ENCODE data around the gene PLA2G4F. TPM values are rescaled to one million over a fixed set of nuclear protein-coding genes. Genes with fewer than 3 reads are reported as not detected.

PLA2G4F gene, protein sequence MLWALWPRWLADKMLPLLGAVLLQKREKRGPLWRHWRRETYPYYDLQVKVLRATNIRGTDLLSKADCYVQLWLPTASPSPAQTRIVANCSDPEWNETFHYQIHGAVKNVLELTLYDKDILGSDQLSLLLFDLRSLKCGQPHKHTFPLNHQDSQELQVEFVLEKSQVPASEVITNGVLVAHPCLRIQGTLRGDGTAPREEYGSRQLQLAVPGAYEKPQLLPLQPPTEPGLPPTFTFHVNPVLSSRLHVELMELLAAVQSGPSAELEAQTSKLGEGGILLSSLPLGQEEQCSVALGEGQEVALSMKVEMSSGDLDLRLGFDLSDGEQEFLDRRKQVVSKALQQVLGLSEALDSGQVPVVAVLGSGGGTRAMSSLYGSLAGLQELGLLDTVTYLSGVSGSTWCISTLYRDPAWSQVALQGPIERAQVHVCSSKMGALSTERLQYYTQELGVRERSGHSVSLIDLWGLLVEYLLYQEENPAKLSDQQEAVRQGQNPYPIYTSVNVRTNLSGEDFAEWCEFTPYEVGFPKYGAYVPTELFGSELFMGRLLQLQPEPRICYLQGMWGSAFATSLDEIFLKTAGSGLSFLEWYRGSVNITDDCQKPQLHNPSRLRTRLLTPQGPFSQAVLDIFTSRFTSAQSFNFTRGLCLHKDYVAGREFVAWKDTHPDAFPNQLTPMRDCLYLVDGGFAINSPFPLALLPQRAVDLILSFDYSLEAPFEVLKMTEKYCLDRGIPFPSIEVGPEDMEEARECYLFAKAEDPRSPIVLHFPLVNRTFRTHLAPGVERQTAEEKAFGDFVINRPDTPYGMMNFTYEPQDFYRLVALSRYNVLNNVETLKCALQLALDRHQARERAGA
- not detected in 2 replicates for polyA plus RNA-seq (2012; rRNA removed)
- polyA plus RNA-seq (2012; cell fraction: cytosol; rRNA removed), result not detected in 2 replicates
- 0.01 TPM in 2 replicates for polyA plus RNA-seq (2012; cell fraction: nucleus; rRNA removed)

DNA sequence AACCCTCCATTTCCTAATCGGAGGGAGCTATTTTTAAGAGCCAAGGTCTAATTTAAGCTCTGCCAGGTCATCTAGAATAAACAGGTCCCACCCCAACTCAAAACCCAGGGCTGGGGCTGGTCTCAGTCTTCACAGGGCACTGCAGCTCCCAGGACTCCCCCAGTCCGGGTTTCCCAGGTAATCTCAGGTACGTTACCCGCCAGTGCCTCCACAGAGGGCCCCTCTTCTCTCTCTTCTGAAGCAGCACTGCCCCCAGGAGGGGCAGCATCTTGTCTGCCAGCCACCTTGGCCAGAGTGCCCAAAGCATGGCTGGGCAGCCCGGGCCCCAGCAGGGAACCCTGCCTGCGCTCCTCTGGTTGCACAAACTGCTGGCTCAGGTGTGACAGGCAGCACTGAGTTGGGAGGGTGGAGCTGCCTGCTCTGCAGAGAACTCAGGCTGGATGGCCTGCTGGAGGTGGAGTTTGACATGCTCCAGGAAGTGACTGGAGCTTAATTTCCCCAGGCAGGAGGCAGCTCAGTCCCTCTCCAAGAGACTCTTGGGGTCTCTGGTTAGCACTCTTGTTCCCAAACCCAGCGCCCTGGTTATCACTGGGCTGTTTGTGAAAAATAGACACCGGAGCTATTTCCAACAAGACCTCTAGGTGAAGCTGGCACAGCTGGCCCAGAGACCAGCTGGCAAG, at the start of gene PLA2G4F:
Gene PLA2G4F (minus strand): TSS at position 394 of the 680 bp plus-strand sequence. CDS start 87 bp downstream, at position 307.
- H3K4me2 ChIP-seq, result no peak within 1 kb of the TSS
- no peaks in the 10 kb centered on the region for H3K27me3 ChIP-seq (ENCODE audit: insufficient read depth)
- H3K4me1 ChIP-seq (ENCODE audit: control insufficient read depth in 1 of 2, insufficient read depth in 2 of 2, low read depth in 1 of 2, low read length in 1 of 2), result peaks cover 9 to 14% of the 10 kb centered on the region in 2 experiments; a peak in 2 of 4 replicates
- H4K20me1 ChIP-seq (ENCODE audit: insufficient read depth), result no peaks in the 10 kb centered on the region
- WGBS (ENCODE audit: low lambda C conversion rate), result 67% methylated on average over 3 of the region's 8 CpGs
- H2AFZ ChIP-seq (ENCODE audit: low read depth), result no peak within 1 kb of the TSS
- no peak for TF ChIP-seq RFX5 (IDR thresholded peaks at IDR 0.05; ENCODE audit: low read length)
- no peak for TF ChIP-seq RAD21 (IDR thresholded peaks at IDR 0.05; ENCODE audit: low read length)
- TF ChIP-seq JUND (IDR thresholded peaks at IDR 0.05), result no peak
- TF ChIP-seq, protein P1, sequence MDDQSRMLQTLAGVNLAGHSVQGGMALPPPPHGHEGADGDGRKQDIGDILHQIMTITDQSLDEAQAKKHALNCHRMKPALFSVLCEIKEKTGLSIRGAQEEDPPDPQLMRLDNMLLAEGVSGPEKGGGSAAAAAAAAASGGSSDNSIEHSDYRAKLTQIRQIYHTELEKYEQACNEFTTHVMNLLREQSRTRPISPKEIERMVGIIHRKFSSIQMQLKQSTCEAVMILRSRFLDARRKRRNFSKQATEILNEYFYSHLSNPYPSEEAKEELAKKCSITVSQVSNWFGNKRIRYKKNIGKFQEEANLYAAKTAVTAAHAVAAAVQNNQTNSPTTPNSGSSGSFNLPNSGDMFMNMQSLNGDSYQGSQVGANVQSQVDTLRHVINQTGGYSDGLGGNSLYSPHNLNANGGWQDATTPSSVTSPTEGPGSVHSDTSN (IDR thresholded peaks at IDR 0.05), result no peak
- TF ChIP-seq TCF12 (IDR thresholded peaks at IDR 0.05), result no peak
- TF ChIP-seq NFIC (IDR thresholded peaks at IDR 0.05; ENCODE audit: borderline replicate concordance), result no peak
- no peak for TF ChIP-seq GATA2 (CRISPR knock-in tag; IDR thresholded peaks at IDR 0.05)
- no peak for TF ChIP-seq RXRA (IDR thresholded peaks at IDR 0.05; ENCODE audit: borderline replicate concordance, low read depth)
- TF ChIP-seq EP300 (IDR thresholded peaks at IDR 0.05; ENCODE audit: borderline replicate concordance in 1 of 2, low read depth in 1 of 2, low read length in 1 of 2), result no peak
- TF ChIP-seq FOXM1 (IDR thresholded peaks at IDR 0.05; ENCODE audit: low read depth), result no peak
- TF ChIP-seq EZH2phosphoT487 (IDR thresholded peaks at IDR 0.05; ENCODE audit: borderline replicate concordance, low read depth), result no peak
- no peak for DNase-seq
- no peaks in the 10 kb centered on the region for H3K9me2 ChIP-seq
- H3K9me3 ChIP-seq, result no peaks in the 10 kb centered on the region
- no peak within 1 kb of the TSS for H3K9ac ChIP-seq
- peaks cover 12% of the 10 kb centered on the region for H3F3A ChIP-seq (replicated peaks; ENCODE audit: insufficient read depth)
- H3K27ac ChIP-seq (ENCODE audit: low read depth in 2 of 2, low read length in 1 of 2), result no peak within 1 kb of the TSS
- H3K79me2 ChIP-seq (ENCODE audit: insufficient read depth), result no peaks in the 10 kb centered on the region
- ChIA-PET CTCF (interaction anchor here (0.9 to 4.1 kb wide), 4 partner anchors 8 to 167 kb away, joined by 3 to 28 read pairs (median 3); no protein-coding TSS in a partner anchor), POLR2A (no interaction called here)
- H3K4me3 ChIP-seq (ENCODE audit: low read depth in 2 of 2, low read length in 1 of 2), result no peak within 1 kb of the TSS
- H3K36me3 ChIP-seq (replicated peaks in 1 of 2; ENCODE audit: control insufficient read depth in 1 of 2, insufficient read depth in 2 of 2, low read length in 1 of 2), result peaks cover 13 to 25% of the 10 kb centered on the region in 2 experiments

DNA sequence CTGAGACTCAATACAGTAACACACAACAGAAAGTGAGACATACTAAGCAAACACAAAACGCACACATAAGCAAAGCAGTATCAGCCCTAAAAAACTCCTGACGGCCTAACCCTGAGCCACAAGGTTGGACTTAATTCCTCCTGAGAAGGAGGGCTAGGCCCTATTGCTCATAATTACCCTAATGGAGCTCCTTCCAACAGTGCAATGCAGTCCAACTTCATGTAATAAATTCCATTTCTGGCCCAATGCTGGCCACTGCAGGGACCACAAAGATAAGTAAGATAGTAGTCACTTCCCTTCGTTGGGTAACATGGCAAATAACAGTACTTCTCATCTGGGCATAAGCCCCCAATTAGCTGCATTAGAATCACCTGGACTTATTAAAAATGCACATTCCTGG, 47.5 kb upstream of the PLA2G4F start:
- Histone ChIP-seq H3K9me3 (no peaks in the 10 kb centered on the region), H4K20me1 (ENCODE audit: insufficient read depth) (peaks cover 9% of the 10 kb centered on the region; the same call in 1 of the 2 replicates), H3K4me3 (ENCODE audit: low read depth in 2 of 2, low read length in 1 of 2) (no peak overlapping the region), H3K27ac (ENCODE audit: low read depth in 2 of 2, low read length in 1 of 2) (no peak overlapping the region), H3K36me3 (replicated peaks in 1 of 2; ENCODE audit: control insufficient read depth in 1 of 2, insufficient read depth in 2 of 2, low read length in 1 of 2) (peaks cover 20 to 27% of the 10 kb centered on the region in 2 experiments), H3K9ac (no peak overlapping the region), H3K4me2 (no peak overlapping the region), H2AFZ (ENCODE audit: low read depth) (no peak overlapping the region), H3F3A (replicated peaks; ENCODE audit: insufficient read depth) (peaks cover 8% of the 10 kb centered on the region), H3K4me1 (ENCODE audit: control insufficient read depth in 1 of 2, insufficient read depth in 2 of 2, low read depth in 1 of 2, low read length in 1 of 2) (peaks cover 0 to 13% of the 10 kb centered on the region in 2 experiments; a peak in 2 of 4 replicates), H3K27me3 (ENCODE audit: insufficient read depth) (no peaks in the 10 kb centered on the region), H3K9me2 (no peaks in the 10 kb centered on the region), H3K79me2 (ENCODE audit: insufficient read depth) (peaks cover 83% of the 10 kb centered on the region)
- no peak for DNase-seq
- 94% methylated on average over 3 of the region's 3 CpGs for WGBS (ENCODE audit: low lambda C conversion rate)
- POLR2A ChIA-PET, result no interaction called here
- CTCF ChIA-PET, result interaction anchor here (1.4 kb wide), 1 partner anchor 41 kb away, joined by 3 read pairs; no protein-coding TSS in a partner anchor
- no peak for TF ChIP-seq TAF1 (IDR thresholded peaks at IDR 0.05; ENCODE audit: borderline replicate concordance, low read depth, low read length)
- TF ChIP-seq, protein P2, sequence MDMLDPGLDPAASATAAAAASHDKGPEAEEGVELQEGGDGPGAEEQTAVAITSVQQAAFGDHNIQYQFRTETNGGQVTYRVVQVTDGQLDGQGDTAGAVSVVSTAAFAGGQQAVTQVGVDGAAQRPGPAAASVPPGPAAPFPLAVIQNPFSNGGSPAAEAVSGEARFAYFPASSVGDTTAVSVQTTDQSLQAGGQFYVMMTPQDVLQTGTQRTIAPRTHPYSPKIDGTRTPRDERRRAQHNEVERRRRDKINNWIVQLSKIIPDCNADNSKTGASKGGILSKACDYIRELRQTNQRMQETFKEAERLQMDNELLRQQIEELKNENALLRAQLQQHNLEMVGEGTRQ (IDR thresholded peaks at IDR 0.05; ENCODE audit: borderline replicate concordance, low read depth, low read length), result no peak
- TF ChIP-seq, protein P3, sequence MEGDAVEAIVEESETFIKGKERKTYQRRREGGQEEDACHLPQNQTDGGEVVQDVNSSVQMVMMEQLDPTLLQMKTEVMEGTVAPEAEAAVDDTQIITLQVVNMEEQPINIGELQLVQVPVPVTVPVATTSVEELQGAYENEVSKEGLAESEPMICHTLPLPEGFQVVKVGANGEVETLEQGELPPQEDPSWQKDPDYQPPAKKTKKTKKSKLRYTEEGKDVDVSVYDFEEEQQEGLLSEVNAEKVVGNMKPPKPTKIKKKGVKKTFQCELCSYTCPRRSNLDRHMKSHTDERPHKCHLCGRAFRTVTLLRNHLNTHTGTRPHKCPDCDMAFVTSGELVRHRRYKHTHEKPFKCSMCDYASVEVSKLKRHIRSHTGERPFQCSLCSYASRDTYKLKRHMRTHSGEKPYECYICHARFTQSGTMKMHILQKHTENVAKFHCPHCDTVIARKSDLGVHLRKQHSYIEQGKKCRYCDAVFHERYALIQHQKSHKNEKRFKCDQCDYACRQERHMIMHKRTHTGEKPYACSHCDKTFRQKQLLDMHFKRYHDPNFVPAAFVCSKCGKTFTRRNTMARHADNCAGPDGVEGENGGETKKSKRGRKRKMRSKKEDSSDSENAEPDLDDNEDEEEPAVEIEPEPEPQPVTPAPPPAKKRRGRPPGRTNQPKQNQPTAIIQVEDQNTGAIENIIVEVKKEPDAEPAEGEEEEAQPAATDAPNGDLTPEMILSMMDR (IDR thresholded peaks at IDR 0.05), result no peak
- TF ChIP-seq RXRA (IDR thresholded peaks at IDR 0.05; ENCODE audit: borderline replicate concordance, low read depth), result no peak
- no peak for TF ChIP-seq FOSL2 (IDR thresholded peaks at IDR 0.05; ENCODE audit: borderline replicate concordance, low read depth)
- no peak for TF ChIP-seq NRF1 (IDR thresholded peaks at IDR 0.05; ENCODE audit: low read depth, low read length)
- TF ChIP-seq POLR2AphosphoS5 (IDR thresholded peaks at IDR 0.05; ENCODE audit: low read depth, low read length), result no peak
- no peak for TF ChIP-seq SMC3 (IDR thresholded peaks at IDR 0.05; ENCODE audit: low read depth, low read length)
- TF ChIP-seq, protein P4, sequence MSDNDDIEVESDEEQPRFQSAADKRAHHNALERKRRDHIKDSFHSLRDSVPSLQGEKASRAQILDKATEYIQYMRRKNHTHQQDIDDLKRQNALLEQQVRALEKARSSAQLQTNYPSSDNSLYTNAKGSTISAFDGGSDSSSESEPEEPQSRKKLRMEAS (IDR thresholded peaks at IDR 0.05; ENCODE audit: low read depth), result no peak
- no peak for TF ChIP-seq GABPA (IDR thresholded peaks at IDR 0.05; ENCODE audit: low read depth)
- no peak for TF ChIP-seq MEF2A (IDR thresholded peaks at IDR 0.05; ENCODE audit: borderline replicate concordance, low read depth)
